ENCODE measurements around the gene HSP90AA1.
A peak's percentile ranks its signal among the peaks of the same experiment; 100 is the strongest.
"Not testable (repeated sequence)": the region's sequence is repeated elsewhere in the genome, so short reads cannot be mapped to it uniquely, and the experiment has no call there.

HSP90AA1 gene

DNA sequence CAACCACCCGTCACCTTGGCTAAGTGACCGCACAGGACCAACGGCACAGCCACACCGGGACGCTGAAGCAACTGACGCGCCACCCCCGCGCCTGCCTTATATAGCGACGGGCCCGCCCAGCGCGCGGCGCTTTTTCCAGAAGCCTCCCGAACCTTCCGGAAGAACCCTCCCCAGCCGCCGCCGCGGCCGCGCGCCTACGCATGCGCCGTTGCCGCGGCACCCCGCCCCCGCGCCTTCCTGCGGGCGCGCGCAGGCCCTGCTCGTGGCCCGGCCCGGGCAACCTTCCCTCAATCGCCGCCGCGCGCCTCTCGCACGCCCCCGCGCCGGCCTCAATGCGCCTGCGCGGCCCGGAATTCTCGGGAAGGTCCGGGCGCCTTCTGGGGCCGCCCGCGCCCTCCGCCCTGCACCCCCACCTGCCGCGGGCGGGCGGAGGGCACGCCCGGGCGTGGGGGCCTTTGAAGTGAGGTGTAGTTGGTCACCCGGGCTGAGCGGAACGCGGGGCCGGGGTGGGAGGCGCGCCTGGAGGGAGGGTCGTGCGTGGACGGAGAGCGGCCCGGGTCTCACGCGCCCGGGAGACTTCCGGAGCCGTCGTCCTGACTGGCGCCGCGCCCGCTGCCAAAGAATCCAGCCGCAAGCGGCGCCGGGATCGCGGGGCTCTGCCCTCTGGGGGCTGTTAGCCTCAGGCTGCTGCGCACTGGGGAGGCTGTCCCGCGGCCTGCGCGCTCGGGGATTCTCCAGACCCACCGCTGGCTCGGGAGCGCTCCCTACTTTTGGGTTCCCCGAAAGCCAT is at the start of gene HSP90AA1:
Gene HSP90AA1, minus strand, starts transcription at position 73 of the 790 bp plus-strand sequence. CDS start 666 bp downstream, outside the sequence.
- peak; percentile 99 for DNase-seq

DNA sequence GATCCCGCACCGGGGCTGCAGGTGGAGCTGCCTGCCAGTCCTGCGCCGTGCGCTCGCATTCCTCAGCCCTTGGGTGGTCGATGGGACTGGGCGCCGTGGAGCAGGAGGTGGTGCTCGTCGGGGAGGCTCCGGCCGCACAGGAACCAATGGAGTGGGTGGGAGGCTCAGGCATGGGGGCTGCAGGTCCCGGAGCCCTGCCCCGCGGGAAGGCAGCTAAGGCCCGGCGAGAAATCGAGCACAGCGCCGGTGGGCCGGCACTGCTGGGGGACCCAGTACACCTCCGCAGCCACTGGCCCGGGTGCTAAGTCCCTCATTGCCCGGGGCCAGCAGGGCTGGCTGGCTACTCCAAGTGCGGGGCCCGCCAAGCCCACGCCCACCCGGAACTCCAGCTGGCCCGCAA is 48.6 kb upstream of the HSP90AA1 start:
- DNase-seq: not testable (repeated sequence)

DNA sequence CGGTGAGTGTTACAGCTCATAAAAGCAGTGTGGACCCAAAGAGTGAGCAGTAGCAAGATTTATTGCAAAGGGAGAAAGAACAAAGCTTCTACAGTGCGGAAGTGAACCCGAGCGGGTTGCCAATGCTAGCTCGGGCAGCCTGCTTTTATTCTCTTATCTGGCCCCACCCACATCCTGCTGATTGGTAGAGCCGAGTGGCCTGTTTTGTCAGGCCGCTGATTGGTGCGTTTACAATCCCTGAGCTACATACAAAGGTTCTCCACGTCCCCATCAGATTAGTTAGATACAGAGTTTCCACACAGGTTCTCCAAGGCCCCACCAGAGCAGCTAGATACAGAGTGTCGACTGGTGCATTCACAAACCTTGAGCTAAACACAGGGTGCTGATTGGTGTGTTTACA is 47.9 kb upstream of the HSP90AA1 start:
- DNase-seq: not testable (repeated sequence)

DNA sequence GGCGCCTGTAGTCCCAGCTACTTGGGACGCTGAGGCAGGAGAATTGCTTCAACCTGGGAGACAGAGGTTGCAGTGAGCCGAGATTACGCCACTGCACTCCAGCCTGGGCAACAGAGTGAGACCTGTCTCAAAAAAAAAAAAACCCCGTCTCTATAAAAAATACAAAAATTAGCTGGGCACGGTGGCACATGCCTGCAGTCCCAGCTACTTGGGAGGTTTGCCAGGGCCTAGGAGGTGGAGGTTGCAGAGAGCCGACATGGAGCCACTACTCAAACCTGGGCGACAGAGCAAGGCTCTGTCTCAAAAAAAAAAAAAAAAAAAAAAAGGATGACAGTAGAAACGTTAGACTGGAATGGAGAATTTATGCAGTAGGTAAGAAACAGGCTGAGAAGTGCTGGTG is 47.2 kb upstream of the HSP90AA1 start:
- DNase-seq: not testable (repeated sequence)

DNA sequence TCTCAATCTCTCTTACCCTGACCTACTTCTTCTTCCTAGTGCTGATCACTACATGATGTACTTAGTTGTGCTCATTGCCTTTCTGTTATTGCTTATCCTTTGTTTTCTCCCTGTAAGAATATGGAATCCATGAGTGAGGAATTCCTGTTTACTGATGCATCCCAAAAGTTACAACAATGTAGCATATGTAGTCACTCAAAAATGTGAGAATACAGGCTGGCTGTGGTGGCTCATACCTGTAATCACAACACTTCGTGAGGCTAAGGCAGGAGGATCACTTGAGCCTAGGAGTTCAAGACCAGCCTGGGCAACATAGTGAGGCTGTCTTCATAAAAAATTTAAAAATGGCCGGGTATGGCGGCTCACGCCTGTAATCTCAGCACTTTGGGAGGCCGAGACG is 44.9 kb upstream of the HSP90AA1 start:
- DNase-seq: no peak

DNA sequence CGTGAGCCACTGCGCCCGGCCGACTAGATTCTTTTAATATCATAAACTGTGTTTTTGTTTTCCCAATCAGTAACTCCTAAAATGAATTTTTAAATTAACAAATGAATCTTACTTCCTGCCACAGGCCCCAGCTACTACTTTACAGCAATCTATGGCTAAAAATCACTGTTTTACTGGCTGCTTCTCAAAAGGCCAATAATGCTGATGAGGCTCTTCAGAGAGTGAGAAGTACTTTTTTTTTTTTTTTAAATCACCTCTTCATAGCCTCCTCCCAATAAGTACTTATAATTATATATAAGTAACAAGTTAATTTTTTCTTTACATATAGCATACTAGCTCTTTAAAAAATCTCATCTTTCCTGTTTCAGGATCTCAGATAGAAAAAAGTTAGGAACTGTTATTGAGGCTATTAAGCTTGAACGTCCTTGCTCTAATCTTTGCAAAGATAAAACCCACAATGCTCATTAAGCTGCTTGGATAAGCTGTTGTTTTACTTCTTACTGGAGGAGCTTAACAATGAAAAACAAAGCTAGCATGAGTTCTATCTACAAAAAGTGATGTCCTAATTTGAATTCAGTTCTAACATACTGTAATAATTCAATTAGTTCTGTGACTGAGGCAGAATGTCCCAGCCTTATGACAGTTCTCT is 40.1 kb upstream of the HSP90AA1 start:
- no peak for DNase-seq

DNA sequence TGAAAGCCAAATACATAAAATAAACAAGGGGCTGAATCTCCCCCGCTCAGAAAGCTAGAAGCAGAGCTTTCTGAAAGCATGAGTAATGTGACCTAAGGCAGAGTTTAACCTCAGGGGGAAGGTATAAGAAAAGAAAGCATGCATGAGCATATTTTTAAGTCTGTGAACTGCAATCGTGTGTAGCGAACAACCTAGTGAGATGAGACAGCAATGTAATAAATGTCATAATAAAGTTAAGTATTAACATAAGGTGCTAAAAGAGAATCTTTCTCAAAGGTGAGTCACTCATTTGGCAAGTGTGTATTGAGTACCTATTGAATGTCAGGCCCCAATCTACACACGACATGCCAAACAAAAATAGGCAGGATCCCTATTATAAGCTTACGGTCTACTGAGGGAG is 38.7 kb upstream of the HSP90AA1 start:
- DNase-seq: no peak

DNA sequence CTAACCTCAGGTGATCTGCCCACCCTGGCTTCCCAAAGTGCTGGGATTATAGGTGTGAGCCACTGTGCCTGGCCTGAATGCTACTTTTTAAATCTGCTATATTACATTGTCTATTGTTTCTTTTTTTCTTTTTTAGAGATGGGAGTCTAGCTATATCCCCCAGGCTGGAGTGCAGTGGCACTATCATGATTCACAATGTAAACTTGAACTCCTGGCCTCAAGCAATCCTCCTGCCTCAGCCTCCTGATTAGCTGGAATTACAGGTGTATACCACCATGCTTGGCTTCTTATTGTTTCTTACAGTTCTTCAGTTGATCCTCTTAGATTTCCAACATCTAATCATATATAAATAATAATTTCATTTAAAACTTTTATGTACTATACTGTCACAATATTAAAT is 37.6 kb upstream of the HSP90AA1 start:
- no peak for DNase-seq

DNA sequence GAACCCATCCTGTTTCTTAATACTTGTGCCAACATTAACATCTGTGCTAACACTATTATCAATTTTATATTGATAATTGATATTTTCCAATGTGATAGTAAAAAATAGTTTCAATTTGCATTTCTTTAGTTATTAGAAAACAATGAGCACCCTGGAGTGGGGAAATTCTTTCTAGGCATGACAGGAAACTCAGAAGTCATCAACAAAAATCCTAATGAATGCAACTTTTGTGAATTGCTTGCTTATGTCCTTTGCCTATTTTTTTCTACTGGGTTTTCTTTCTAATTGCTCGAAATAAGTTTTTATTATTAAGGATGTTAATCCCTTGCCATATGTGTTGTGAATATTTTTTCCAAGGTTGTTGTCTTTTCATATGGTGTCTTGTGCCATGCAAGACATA is 34.7 kb upstream of the HSP90AA1 start:
- no peak for DNase-seq

DNA sequence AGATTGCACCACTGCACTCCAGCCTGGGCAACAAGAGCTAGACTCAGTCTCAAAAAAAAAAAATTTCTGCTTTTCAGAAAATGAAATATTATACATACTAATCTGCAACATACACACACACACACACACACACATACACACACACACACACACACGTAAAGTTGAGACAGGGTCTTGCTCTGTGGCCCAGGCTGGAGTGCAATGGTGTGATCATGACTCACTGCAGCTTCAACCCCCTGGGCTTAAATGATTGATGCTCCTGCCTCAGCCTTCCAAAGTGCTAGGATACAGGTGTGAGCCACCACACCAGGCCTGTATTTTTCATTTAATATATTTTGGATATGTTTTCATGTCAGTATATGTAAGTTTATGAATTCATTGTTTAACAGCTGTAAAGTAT is 34.0 kb upstream of the HSP90AA1 start:
- no peak for DNase-seq

DNA sequence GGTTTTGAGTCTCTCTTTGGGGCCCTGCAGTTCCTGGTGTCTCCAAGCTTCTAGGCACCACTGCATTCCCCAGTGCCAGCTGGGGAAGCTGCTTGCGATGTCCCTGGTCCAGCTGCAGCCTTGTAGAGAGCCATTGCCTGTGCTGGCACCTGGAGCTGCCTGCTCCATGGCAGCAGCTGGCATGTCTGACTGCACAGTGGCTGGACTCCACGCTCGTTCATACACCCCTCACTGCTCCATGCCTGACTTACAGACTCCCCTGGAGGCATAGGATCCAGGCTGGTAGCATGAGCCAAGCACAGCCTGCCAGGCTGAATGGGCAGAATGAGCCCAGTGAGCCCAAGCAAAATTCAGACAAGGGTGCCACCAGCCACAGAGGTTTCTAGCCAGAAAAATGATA is 31.0 kb upstream of the HSP90AA1 start:
- DNase-seq: no peak

DNA sequence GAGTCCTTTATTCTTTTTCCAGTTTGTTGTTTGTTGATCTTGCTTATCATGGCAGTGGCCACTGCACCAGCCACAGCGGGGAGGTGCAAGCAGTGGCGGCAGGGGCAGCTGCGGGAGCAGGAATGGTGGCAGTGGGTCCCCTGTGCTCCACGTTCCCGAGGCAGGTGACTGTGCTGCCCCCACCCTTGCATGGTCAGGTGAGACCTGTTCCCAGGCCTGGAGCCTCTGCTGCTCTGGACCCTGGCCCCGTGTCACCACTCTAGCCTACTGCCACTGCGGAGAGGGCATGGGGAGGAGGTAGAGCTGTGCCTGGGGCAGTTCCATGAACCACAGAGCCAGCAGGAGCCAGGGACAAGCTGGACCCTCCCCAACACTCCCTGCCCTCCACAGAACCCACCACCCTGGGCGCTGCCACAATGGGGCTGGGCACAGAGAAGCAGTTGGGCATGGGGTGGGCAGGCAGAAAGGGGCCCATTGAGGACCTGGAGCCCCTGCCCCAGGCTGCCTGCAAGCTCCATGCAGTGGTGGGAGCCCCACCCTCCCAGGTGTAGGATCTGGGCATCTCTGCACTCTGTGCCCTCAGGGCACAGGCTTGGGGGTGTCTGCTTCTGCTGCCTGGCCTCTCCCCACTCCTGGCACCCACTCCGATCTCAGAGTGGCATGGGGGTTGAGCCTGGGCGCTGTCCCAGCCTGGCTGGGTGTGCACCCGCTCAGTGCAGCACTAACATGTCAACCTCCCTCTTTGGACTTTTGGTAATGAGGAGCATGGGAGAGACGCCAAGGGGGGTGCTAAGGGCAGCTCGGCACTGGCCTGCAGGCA is 29.7 kb upstream of the HSP90AA1 start:
- no peak for DNase-seq

DNA sequence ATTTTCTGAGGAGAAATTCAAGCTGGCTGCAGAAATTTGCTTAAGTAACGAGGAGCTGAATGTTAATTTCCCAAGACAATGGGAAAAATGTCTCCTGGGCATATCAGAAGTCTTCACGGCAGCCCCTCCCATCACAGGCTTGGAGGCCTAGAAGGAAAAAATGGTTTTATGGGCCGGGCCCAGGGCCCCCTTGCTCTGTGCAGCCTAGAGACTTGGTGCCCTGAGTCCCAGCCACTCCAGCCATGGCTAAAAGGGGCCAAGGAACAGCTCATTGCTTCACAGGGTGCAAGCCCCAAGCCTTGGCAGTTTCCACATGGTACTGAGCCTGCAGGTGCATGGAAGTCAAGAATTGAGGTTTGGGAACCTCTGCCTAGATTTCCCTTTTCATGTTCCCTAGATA is 24.3 kb upstream of the HSP90AA1 start:
- DNase-seq: no peak

DNA sequence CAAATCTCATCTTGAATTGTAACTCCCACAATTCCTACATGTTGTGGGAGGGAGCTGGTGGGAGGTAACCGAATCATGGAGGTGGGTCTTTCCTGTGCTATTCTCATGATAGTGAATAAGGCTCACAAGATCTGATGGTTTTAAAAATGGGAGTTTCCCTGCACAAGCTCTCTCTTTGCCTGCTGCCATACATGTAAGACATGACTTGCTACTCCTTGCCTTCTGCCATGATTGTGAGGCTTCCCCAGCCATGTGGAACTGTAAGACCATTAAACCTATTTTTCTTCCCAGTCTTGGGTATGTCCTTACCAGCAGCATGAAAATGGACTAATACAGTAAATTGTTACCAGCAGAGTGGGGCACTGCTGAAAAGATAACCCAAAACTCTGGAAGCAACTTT is 22.5 kb upstream of the HSP90AA1 start:
- not testable (repeated sequence) for DNase-seq

DNA sequence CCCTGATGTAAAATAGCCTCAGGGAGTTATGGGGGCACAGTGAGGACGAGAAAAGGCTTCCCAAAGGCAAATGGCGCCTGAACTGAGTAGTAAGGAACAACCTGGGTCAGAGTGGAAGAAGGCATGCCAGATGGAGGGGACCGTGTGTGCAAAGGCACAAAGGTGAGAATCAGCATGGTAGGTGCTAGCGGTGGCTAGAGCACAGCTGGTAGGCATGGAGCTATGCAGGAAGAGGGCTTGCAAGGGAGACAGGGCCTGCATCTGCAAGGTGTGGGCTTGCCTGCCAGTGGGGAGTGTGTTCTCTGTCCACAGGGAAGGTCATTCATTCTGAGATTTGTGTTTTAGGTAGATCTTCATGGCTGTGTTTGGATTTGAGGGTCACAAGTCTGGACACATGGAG is 18.5 kb upstream of the HSP90AA1 start:
- no peak for DNase-seq

DNA sequence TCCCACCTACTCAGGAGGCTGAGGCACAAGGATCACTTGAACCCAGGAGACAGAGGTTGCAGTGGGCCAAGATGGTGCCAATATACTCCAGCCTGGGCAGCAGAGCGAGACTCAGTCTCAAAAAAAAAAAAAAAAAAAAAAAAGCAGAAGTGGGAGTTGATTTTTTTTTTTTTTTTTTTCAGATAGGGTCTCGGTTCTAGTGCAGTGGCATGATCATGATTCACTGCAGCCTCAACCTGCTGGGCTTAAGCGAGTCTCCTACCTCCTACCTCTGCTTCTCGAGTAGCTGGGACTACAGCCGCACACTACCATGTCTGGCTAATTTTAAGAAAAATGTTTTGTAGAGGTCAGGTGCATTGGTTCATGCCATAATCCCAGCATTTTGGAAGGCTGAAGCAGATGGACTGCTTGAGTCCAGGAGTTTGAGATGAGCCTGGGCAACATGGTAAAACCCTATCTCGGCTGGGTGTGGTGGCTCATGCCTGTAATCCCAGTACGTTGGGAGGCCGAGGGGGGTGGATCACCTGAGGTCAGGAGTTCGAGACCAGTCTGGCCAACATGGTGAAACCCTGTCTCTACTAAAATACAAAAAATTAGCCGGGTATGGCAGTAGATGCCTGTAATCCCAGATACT is 16.3 kb upstream of the HSP90AA1 start:
- DNase-seq: no peak

DNA sequence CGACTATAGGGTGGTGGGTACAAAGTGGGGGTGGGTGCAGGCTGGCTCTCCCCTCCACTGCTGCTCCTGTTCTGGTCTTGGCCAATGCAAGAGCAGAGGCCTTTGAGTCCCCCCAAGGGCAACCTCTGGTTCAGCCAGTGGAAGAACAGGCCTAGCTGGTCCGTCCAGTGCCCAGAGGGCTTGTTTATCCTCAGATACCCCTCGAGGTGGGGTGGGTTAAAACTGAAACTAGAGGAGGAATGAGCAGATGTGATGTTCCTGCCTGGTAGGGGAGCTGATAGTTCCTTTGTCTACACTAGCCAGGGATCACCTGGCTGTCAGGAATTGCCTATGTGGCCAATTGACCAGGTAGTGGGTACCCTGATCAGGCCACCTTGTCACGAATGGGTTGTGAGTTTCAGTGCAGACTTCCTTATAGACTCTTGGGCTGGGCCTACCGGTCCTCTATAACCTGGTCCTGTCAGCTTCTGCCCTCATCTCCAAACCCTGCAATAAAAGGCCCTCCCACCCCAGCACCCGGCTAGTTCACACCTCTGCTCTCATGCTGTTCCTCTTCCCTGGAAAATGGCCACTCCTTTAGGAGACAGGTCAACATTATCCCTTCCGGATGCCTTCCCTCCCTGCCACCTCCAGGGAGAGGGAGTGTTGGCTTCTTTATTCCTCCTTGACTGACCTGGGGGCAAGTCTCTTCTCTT is 10.7 kb upstream of the HSP90AA1 start:
- DNase-seq: no peak

DNA sequence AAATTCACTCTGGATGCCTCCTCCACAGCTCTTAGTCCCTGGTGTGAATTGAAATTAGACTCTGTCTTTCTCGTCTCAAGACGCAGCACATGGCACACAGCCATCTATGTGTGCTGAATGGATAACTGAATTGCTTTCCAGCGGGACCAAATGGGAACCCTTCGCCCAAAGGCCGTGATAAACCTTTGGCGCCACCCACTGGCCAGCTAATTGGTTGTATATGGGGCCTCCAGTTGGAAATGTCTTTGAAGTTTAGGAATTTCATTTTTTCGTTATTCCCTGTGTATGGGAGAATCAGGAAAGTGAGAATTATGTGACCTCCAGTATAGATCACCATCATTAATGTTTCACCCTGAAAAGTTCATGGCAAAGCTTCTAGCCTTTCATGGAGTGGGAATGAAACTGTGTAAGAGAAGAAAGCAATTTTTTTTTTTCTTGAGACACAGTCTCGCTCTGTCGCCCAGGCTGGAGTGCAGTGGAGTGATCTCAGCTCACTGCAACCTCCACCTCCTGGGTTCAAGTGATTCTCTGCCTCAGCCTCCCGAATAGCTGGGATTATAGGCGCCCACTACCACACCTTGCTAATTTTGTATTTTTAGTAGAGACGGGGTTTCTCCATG is 9.8 kb upstream of the HSP90AA1 start:
- peak; percentile 84 for DNase-seq

DNA sequence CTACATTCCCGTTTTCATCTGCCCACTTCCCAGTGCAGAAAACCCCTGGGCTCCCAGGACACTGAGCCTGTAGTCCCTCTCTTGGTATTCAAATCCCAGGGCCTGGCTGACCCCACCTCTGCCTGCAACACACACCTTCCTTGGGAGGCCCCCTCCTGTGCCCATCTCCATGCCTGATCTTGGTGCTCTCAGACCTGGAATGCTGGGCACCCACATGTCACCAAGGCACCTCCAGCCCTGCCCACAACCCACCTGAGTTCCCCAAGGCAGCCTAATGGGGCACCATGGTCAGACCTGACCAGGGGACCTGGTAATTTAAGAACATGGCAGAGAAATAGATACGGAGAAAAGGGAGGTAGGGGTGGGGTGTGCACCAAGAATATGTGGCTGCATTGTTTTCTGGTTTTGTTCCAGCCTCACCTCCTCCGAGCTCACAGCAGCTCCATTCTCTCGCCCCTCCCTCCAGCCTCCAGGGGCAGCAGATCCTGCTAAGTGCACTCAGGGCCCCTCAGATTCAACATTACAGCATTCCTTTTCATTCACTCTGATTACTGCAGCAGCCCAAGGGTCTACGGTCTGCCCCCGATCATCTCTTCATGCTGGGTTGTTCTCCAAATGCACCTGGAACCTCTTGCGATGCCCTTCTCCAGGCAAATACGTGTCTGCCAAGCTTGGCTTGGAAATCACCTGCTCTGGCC is 9.2 kb upstream of the HSP90AA1 start:
- DNase-seq: no peak

DNA sequence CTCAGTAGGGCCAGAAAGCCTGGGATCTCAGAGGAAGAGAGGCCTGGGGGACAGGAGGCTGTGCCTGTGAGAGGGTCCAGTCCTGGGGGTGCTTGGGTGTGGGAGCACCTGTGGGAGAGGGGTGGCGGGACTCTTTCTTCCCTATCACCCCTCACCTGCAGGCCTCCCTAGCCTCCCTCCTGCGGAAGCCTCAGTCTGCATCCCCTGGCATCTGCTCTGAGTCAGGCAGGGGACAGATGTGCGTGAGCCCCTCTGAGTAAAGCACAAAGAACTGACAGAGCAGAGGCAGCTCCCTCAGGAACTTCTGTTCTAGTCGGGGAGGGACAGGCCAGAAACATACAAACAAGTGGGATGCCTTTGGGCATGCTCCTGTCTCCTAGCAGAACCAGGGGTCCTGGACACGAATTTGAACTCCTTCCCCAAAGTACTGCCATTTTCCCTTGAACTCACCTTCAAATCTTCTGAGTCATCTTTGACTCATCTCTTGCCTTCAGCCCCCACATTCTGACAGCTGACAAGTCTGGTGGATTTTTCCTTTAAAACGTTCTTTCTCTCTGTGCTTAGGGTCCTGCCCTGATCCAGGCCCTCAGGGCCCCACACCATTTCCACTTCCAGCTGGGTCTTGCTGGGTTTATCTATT is 8.5 kb upstream of the HSP90AA1 start:
- no peak for DNase-seq

DNA sequence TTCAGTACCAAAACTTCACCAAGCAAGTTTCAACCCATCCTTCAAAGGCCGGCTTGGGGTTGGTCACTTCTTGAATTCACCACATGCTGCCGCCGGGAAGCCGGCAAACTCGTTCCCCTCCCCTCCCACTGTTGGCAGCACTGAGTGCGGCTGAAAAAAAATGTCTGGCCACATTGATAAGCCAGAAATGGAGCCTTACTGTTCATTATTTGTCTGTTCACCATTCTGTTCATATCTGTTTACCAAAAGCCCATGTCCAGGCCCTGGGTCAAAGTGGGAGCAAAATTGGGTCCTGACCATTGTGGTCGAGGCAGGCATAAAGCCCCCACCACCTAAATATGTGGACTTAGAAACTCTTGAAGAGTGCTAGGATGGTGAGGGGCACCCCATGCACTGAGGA is 7.3 kb upstream of the HSP90AA1 start:
- no peak for DNase-seq
